ENCODE measurements around the gene KCNA5.

Gene KCNA5

DNA sequence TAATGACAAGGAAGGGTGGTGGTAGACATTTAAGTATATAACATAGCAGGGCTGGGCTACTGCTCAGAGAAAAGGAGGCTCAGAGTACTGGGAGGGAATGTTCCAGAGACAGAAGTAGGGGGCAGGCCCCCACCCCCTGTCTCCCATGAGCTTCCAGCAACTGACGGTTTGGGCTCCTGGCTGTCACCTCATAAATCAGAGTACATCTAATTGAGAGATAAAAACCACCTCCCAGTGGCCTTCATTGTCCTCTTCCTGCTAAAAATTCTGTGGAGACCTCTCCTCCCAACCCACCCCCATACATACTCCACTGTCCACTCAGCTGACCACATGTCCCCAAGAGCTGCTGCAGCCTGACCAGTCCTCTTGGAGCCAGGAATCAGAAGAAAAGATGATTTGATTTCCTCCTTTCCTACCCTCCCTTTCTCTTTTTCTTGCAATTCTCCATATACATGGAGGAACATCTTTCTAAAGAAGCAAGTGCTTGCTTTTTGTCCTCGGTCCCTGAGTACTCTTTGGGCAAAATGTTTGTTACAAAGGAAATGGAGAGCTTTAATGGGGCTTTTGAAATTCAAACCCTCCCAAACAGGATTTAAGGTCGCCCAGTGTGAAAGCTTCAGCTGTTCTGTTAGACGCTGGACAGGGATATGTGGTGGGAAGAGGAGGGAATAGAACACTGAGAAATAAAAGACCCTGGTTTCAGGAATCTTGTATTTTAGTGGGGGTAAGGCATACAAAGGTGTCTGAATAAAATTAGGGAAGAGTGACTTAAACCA is 16.4 kb upstream of the KCNA5 start:
- no peak for DNase-seq (ENCODE audit: low read depth in 2 of 2, low spot score in 1 of 2)

GRCh38 chr12:5030066-5030465 is 13.6 kb upstream of the KCNA5 start:
- no peak for DNase-seq (ENCODE audit: low read depth in 2 of 2, low spot score in 1 of 2)

DNA sequence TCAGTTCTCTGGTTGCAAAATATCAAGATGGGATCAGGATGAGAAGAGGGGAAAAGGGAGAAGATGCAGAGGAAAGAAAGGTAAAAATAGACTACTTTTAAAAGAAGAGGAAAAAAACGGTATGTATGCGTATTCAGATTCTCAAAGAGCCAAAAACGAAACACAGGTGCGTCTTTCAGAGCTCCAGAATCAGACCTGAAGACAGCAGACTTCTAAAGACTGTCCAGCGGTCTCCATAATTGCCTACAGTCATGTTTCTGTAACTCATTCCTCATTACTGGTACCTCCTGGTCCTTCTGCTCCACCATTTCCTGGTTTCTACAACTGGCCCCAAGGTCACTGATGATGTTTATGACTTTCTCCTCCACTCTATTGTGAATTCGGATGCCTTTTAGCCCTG is 12.4 kb upstream of the KCNA5 start:
- DNase-seq (ENCODE audit: low read depth in 2 of 2, low spot score in 1 of 2): no peak

GRCh38 chr12:5031958-5032357 is 11.7 kb upstream of the KCNA5 start:
- no peak for DNase-seq (ENCODE audit: low read depth in 2 of 2, low spot score in 1 of 2)

- DNase-seq (ENCODE audit: low read depth in 2 of 2, low spot score in 1 of 2): no peak
These were observed 10.9 kb upstream of the KCNA5 start for GRCh38 chr12:5032821-5033220.

DNA sequence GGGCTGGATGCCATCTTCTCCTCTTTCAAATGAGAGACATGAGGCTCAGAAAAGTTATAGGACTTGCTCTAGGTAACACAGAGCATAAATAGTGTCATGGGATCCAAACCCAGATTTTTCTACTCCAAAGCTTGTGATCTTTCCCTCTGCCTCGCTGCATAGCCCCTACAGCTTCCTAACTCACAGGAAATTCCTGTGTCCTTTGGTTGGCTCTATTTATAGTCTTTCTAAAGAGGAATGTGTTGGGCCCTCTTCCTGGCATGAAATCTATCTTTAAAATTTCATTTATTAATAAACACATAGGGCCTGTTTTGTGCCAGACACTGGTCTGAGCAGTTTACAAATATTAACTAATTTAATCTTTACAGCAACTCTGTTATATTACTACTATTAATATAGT is 9.8 kb upstream of the KCNA5 start:
- DNase-seq (ENCODE audit: low read depth in 2 of 2, low spot score in 1 of 2): no peak

DNA sequence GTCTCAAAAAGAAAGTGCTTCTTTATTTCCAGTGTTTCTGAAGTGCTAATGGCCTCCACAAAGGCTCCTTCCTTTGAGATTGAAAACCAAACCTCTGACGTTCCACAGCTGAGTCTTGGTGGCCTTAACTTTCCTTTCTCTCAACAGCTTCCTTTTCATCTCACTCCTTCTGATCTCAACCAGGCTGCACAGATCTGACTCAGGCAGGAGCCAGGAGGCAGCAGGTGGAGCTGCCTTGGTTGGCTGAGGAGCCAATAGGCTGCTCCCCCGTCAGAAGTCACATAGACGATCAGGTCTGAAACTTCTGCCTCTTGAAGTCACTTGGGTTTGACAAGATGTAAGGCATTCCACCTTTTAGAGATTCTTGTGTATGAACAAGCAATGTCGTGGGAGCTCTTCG is 9.1 kb upstream of the KCNA5 start:
- DNase-seq (ENCODE audit: low read depth in 2 of 2, low spot score in 1 of 2): no peak

- no peak for DNase-seq (ENCODE audit: low read depth in 2 of 2, low spot score in 1 of 2)
These were observed 8.1 kb upstream of the KCNA5 start for GRCh38 chr12:5035618-5036017.

DNA sequence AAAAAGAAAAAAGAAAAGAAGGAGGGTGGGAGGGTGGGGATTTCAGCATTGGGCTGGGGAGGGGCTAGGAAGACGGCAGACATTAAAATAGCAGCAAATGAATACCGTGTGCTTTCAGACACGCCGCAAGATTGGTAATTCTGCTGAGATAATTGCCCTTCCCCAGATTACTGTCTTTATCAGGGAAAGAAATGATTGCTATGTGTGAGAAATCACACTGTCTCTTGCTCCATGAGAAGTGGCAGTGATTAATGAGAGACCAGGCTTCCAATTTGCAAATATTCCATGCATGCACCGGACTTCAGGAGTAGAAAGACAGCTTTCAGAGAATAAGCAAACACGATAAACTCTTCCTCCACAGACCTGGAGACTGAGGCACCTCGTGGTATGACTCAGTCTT is 7.6 kb upstream of the KCNA5 start:
- DNase-seq (ENCODE audit: low read depth in 2 of 2, low spot score in 1 of 2): no peak

- DNase-seq (ENCODE audit: low read depth in 2 of 2, low spot score in 1 of 2): no peak
These were observed 5.8 kb upstream of the KCNA5 start for GRCh38 chr12:5037795-5038357.

GRCh38 chr12:5038781-5039311 is 4.8 kb upstream of the KCNA5 start:
- DNase-seq (ENCODE audit: low read depth in 2 of 2, low spot score in 1 of 2): no peak

GRCh38 chr12:5039815-5040214 is 3.9 kb upstream of the KCNA5 start:
- no peak for DNase-seq (ENCODE audit: low read depth in 2 of 2, low spot score in 1 of 2)

GRCh38 chr12:5040368-5040767 is 3.3 kb upstream of the KCNA5 start:
- DNase-seq (ENCODE audit: low read depth in 2 of 2, low spot score in 1 of 2): no peak

DNA sequence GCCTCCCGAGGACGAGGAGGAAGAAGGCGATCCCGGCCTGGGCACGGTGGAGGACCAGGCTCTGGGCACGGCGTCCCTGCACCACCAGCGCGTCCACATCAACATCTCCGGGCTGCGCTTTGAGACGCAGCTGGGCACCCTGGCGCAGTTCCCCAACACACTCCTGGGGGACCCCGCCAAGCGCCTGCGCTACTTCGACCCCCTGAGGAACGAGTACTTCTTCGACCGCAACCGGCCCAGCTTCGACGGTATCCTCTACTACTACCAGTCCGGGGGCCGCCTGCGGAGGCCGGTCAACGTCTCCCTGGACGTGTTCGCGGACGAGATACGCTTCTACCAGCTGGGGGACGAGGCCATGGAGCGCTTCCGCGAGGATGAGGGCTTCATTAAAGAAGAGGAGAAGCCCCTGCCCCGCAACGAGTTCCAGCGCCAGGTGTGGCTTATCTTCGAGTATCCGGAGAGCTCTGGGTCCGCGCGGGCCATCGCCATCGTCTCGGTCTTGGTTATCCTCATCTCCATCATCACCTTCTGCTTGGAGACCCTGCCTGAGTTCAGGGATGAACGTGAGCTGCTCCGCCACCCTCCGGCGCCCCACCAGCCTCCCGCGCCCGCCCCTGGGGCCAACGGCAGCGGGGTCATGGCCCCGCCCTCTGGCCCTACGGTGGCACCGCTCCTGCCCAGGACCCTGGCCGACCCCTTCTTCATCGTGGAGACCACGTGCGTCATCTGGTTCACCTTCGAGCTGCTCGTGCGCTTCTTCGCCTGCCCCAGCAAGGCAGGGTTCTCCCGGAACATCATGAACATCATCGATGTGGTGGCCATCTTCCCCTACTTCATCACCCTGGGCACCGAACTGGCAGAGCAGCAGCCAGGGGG is 979 bp downstream of the KCNA5 start:
- DNase-seq (ENCODE audit: low read depth in 2 of 2, low spot score in 1 of 2): no peak

DNA sequence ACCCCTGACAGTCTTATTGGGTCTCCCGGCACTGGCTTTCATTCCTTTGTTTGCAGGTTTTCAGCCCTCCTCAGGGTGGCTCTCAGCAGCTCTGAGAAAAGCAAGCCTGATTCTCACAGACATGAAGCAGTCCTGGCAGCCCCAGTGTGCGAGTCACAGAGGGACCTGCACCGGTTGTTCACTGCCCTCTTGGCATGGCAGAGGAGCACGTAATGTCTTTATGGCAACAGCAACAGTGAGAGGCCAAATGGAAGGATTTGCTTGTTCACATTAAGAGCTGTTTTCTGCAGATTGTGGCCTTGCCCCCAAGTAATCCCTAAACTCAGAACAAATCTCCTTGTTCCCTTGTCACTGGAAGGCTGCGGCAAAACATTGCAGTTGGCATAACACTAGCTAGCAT is 3.4 kb downstream of the KCNA5 start:
- no peak for DNase-seq (ENCODE audit: low read depth in 2 of 2, low spot score in 1 of 2)

- DNase-seq (ENCODE audit: low read depth in 2 of 2, low spot score in 1 of 2): no peak
These were observed 4.0 kb downstream of the KCNA5 start for GRCh38 chr12:5047729-5048128.

DNA sequence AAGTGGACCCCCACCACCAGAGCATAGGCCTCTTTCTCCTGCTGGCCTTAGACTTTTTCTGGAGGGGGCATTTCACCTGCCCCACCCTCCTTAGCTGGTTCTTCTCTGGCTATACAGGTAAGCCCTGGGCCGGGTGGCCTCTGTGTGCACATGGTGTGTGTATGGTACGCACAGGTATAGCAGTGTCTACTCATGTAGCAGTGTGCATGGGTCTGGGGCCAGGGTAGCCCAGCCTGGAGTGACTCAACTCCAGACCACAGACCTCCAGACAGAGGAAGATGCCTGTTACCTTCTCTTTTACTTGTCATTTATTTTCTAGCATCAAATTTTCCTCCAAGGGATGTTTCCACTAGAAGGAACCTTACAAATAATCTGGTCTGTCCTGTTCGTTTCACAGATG is 6.9 kb downstream of the KCNA5 start:
- no peak for DNase-seq (ENCODE audit: low read depth in 2 of 2, low spot score in 1 of 2)

DNA sequence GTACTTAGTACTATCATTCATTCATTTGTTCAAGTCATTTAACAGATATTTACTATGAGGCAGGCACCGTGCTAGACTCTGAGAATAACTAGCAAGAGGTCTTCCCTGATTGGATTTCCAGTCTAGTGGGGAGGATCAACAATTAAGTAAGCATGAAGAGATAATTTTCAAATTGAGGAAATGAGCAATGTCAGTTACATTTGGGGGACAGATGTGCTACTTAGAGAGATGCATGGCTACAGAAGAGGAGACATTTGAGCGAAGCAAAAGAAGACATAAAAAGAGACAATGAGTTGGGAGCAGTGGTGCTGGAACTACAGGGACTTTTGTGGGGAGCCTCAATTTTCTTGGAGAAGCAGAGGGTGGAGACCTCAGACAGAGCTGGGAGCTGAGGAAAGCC is 7.7 kb downstream of the KCNA5 start:
- no peak for DNase-seq (ENCODE audit: low read depth in 2 of 2, low spot score in 1 of 2)

DNA sequence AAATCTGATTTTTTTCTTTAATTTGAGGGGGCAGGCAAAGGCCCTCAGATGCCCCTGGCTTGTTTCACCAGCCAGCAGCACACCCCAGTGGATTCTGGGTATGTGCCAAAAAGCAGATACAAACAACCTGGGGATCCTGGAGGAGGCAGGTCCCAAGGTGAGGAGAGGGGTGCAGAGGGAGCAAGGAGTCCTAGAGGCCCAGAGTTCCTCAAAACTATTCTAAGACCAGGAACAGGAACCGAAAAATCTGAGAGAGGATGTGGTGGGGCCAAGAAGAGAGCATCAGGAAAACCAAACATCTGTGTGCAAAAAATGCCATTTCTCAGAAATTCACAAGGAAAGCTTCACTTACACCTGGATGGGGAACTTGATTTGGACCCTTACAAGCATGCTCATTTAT is 8.2 kb downstream of the KCNA5 start:
- no peak for DNase-seq (ENCODE audit: low read depth in 2 of 2, low spot score in 1 of 2)

GRCh38 chr12:5052348-5052747 is 8.7 kb downstream of the KCNA5 start:
- DNase-seq (ENCODE audit: low read depth in 2 of 2, low spot score in 1 of 2): no peak

- no peak for DNase-seq (ENCODE audit: low read depth in 2 of 2, low spot score in 1 of 2)
These were observed 15.7 kb downstream of the KCNA5 start for GRCh38 chr12:5059358-5059757.

GRCh38 chr12:5060958-5061357 is 17.3 kb downstream of the KCNA5 start:
- DNase-seq (ENCODE audit: low read depth in 2 of 2, low spot score in 1 of 2): no peak

Data from stimulated activated CD8-positive, alpha-beta memory T cell treated with anti-CD3 and anti-CD28 coated beads, Interleukin-4, amount 100 ng/mL, for 4 hours (primary cell).